NT2/D1 (cell line): ENCODE results near the gene CTXN1.

Experiments
- SUZ12 ChIP-seq: IDR thresholded peaks from 2 replicates; pipeline ENCODE4 v1.6.1; 2011; ENCODE audit not compliant: insufficient read length, insufficient read depth; ENCODE audit errors: extremely low read depth
- YY1 ChIP-seq: IDR thresholded peaks from 2 replicates; pipeline ENCODE4 v1.6.1; 2011; ENCODE audit not compliant: insufficient read length, insufficient read depth
- ZNF274 ChIP-seq: IDR thresholded peaks from 2 replicates; pipeline ENCODE4 v1.6.1; 2011; ENCODE audit warnings: mild to moderate bottlenecking, low read depth, low read length

GRCh38 chr19:7965921-7966665 is 40.2 kb upstream of the CTXN1 start:
- TF ChIP-seq YY1 (no peak), ZNF274 (no peak), SUZ12 (no peak)
